Stomach (tissue), 9 donors: ENCODE results near the gene WFDC1. TPM values are rescaled to one million over a fixed set of nuclear protein-coding genes. Genes with fewer than 3 reads are reported as not detected.

ENCODE experiments used
- DNase-seq, 2 donors: peaks; one replicate each; pipeline versions ENCODE4 v3.0.0 to v3.0.0-alpha.2; 2013 to 2019
- H3K27ac ChIP-seq, 5 donors: fragments of 200-600 bp in 4 of 5; sonication (generic) in 4 of 5; one replicate each; pipeline ENCODE4 v1.5.1; 2013 to 2019; ENCODE audit warnings: mild to moderate bottlenecking in 1 of 5, moderate library complexity in 1 of 5
- H3K27me3 ChIP-seq, 3 donors: fragments of 200-600 bp; sonication (generic); one replicate each; pipeline ENCODE4 v1.5.1; 2017 to 2019; ENCODE audit warnings: mixed run types in 1 of 3
- H3K36me3 ChIP-seq, 4 donors: fragments of 200-600 bp; sonication (generic); 1 replicate in 3 of 4; 2 replicates in 1 of 4; pipeline ENCODE4 v1.5.1; 2016 to 2019
- H3K4me1 ChIP-seq, 4 donors: fragments of 200-600 bp; sonication (generic); one replicate each; pipeline ENCODE4 v1.5.1; 2016 to 2019
- H3K4me3 ChIP-seq, 4 donors: fragments of 200-600 bp; sonication (generic) in 3 of 4; one replicate each; pipeline ENCODE4 v1.5.1; 2016 to 2019; ENCODE audit warnings: mild to moderate bottlenecking in 1 of 4
- H3K9me3 ChIP-seq, 4 donors: fragments of 200-600 bp; sonication (generic); one replicate each; pipeline ENCODE4 v1.5.1; 2016 to 2019
- EP300 ChIP-seq: sonication (generic); formaldehyde crosslinking; IDR thresholded peaks from one replicate; pipeline ENCODE4 v1.6.1; 2017; ENCODE audit warnings: antibody characterized with exemption
- POLR2A ChIP-seq, 4 donors: fragments of 450-650 bp; IDR thresholded peaks; one replicate each; pipeline ENCODE4 v1.6.1; 2016; ENCODE audit warnings: antibody characterized with exemption in 4 of 4, control low read depth in 2 of 4, mild to moderate bottlenecking in 1 of 4, moderate library complexity in 1 of 4
- POLR2AphosphoS5 ChIP-seq, 3 donors: sonication (generic); formaldehyde crosslinking; IDR thresholded peaks; one replicate each; pipeline ENCODE4 v1.6.1; 2016; ENCODE audit warnings: antibody characterized with exemption in 3 of 3
- WGBS, 5 donors: extraction: QIAGEN DNeasy Blood & Tissue Kit in 3 of 5; methylation state at CpG; one replicate each; pipeline versions ENCODE4 v1.1.5 to v1.1.7; 2013 to 2018; 5-methylcytosine and 5-hydroxymethylcytosine counted together
- intact Hi-C: fragments of 100-400 bp; cut with DNase I; formaldehyde crosslinking; loops from one replicate; pipeline ENCODE4 v1.15.1; 2023; ENCODE audit warnings: low total_unique reads
- polyA plus RNA-seq, 3 donors: library from polyadenylated mRNA; stranded (reverse); fragments of 200-250 nt; gene quantifications; one replicate each; pipeline ENCODE4 v1.2.3, GENCODE V29; 2013
- total RNA-seq, 5 donors: library from RNA; depleted of rRNA; stranded (reverse); fragments of >200 nt; gene quantifications; one replicate each; pipeline versions ENCODE4 v1.1.0 to v1.2.3, GENCODE V29; 2014 to 2016
- TF ChIP-seq, protein P1 (sequence below), 7 experiments: fragments of 450-650 bp in 4 of 7; fragments of 200-600 bp in 3 of 7; sonication (generic) in 3 of 7; IDR thresholded peaks; one replicate each; pipeline ENCODE4 v1.5.1; 2016 to 2019; ENCODE audit warnings: antibody characterized with exemption in 7 of 7, control low read depth in 2 of 7, mild to moderate bottlenecking in 1 of 7
- donor health status: healthy with polysubstance abuse.
- donor health status: Bipolar disorder and iron deficiency.
- donor health status: healthy.

WFDC1 gene
- total and polyA plus RNA-seq, 8 donors = 10.7 to 64.3 (median 14.2) TPM; not detected in 1

DNA sequence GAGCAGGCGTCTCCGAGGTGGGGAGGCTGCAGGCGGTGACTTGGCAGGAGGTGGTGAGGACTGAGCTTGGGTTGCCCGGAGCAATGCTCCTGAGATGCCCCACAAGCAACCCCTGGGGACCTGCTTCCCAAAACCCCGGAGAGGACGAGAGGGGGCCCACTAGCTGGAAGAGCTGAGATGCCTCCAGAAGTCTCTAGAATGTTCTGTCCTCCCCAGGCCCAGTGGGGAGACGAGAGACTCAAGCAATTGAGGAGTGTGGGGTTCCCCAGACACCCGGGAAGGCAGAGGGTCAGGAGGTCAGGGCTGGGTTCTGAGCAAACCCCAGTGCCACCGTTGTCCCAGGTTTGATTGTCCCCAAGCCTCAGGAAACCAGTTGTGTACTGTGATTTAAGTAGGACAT, 52.5 kb downstream of the WFDC1 start:
- Histone ChIP-seq H3K9me3 (no peaks in the 10 kb centered on the region), H3K27me3 (no peaks in the 10 kb centered on the region), H3K36me3 (no peaks in the 10 kb centered on the region), H3K4me3 (no peak overlapping the region), H3K4me1 (peaks cover 0 to 10% (median 0%) of the 10 kb centered on the region in 4 donors), H3K27ac (no peak overlapping the region)
- DNase-seq = no peak
- intact Hi-C loops = no loop called here
- 76 to 93% (median 81%) methylated on average over 7 to 9 of the region's 9 CpGs for WGBS, 5 donors
- TF ChIP-seq POLR2AphosphoS5 (IDR thresholded peaks at IDR 0.05) (no peak), EP300 (no peak), POLR2A (IDR thresholded peaks at IDR 0.05) (no peak)
- TF ChIP-seq, protein P1, sequence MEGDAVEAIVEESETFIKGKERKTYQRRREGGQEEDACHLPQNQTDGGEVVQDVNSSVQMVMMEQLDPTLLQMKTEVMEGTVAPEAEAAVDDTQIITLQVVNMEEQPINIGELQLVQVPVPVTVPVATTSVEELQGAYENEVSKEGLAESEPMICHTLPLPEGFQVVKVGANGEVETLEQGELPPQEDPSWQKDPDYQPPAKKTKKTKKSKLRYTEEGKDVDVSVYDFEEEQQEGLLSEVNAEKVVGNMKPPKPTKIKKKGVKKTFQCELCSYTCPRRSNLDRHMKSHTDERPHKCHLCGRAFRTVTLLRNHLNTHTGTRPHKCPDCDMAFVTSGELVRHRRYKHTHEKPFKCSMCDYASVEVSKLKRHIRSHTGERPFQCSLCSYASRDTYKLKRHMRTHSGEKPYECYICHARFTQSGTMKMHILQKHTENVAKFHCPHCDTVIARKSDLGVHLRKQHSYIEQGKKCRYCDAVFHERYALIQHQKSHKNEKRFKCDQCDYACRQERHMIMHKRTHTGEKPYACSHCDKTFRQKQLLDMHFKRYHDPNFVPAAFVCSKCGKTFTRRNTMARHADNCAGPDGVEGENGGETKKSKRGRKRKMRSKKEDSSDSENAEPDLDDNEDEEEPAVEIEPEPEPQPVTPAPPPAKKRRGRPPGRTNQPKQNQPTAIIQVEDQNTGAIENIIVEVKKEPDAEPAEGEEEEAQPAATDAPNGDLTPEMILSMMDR (IDR thresholded peaks at IDR 0.05) = no peak

DNA sequence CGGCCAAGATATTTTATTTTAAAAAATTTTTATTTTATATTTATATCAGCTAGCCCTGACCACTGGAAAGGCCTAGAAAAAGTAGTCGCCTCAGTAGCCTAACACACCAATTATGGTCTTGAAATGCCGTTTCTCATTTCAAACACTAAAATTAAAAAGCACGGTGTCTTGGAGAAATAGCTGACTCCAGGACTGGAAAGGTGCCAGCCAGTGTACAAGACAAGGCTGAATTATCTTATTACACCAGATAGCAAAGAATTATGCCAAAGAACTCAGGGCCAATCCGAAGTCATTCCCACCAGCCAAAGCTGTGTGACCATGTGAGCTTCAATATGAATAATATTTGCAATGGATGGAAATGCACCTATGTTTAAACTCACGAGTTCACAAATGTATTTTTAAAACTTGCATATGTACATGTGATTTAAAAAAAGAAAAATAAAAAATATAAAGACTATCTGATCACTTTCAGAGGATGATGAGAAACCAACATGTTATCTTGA, 53.8 kb downstream of the WFDC1 start:
- Histone ChIP-seq H3K9me3 (no peaks in the 10 kb centered on the region), H3K36me3 (no peaks in the 10 kb centered on the region), H3K4me3 (no peak overlapping the region), H3K27me3 (no peaks in the 10 kb centered on the region), H3K4me1 (peaks cover 0 to 10% (median 0%) of the 10 kb centered on the region in 4 donors), H3K27ac (no peak overlapping the region)
- no peak for TF ChIP-seq EP300
- TF ChIP-seq POLR2A (IDR thresholded peaks at IDR 0.05) = no peak
- TF ChIP-seq, protein P1 (IDR thresholded peaks at IDR 0.05) = no peak
- no peak for TF ChIP-seq POLR2AphosphoS5 (IDR thresholded peaks at IDR 0.05)
- DNase-seq = no peak
- 70 to 77% (median 74%) methylated on average over 6 of the region's 6 CpGs for WGBS, 5 donors
- intact Hi-C loops = no loop called here

DNA sequence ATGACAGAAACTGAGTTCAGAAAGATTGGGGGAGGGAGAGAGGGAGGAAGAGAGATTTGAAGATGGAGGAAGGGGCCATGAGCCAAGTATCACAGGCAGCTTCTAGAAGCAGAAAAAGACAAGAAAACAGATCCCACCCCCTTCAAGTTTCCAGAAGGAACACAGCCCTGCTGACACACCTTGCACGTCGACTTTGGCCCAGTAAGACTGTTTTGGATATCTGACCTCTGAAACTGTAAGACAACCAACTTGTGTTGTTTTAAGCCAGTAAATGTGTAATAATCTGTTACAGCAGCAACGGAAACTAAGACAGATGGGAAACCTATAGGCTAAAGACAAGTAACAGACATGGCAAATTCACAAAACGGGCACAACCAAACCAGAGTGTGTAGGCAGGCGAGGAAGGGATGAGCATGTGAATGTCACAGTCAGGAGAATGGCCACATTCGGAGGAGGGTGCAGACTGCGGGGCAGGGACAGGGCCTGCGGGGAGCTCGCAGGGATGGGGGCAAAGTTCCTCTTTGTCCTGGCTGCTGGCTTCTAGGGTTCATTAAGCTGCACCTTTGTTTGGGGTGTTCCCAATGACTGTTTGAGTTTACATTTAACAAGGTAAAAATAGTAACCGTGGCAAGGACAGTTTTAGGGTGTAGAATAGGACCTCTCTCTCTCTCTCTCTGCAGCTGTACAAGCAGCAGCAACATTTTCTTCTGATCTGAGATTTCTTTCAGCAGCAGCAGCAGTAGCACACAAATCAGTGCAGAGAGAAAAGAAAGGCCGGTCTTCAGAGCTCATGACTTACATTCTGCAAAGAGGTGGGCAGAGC, 55.4 kb downstream of the WFDC1 start:
- no peak for TF ChIP-seq EP300
- TF ChIP-seq, protein P1 (IDR thresholded peaks at IDR 0.05) = no peak
- TF ChIP-seq POLR2AphosphoS5 (IDR thresholded peaks at IDR 0.05) = no peak
- TF ChIP-seq POLR2A (IDR thresholded peaks at IDR 0.05) = no peak
- Histone ChIP-seq H3K4me3 (no peak overlapping the region), H3K27ac (no peak overlapping the region), H3K9me3 (no peaks in the 10 kb centered on the region), H3K36me3 (no peaks in the 10 kb centered on the region), H3K27me3 (no peaks in the 10 kb centered on the region), H3K4me1 (peaks cover 0 to 6% (median 0%) of the 10 kb centered on the region in 4 donors)
- DNase-seq = no peak
- intact Hi-C loops = no loop called here
- WGBS, 5 donors = 62 to 68% (median 65%) methylated on average over 11 of the region's 11 CpGs

DNA sequence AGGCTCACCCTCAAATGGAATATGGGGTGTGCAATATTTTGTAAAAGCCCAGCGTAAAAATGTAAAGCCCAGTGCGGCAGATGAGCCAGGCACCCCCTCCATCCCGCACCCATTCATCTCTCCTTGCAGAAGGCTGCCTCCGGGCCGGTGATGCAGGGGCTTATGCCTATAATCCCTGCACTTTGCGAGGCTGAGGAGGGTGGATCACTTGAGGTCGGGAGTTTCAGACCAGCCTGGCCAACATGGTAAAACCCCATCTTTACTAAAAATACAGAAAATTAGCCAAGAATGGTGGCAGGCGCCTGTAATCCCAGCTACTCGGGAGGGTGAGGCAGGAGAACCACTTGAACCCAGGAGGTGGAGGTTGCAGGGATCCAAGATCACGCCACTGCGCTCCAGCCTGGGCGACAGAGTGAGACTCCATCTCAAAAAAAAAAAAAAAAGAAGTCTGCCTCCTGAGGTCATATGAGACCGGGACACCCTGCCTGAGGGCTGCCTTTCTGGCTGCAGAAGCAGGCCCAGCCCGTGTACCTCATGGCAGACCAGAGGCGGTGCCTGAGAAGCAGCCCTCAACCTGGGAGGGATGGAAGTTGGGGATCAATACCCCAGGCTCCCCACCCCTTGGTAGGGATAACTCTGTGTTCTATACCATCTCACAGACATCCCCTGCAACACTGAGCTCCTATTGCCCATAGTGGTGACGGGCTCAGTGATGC, 56.2 kb downstream of the WFDC1 start:
- Histone ChIP-seq H3K27me3 (no peaks in the 10 kb centered on the region), H3K27ac (no peak overlapping the region), H3K36me3 (no peaks in the 10 kb centered on the region), H3K4me1 (no peaks in the 10 kb centered on the region), H3K4me3 (no peak overlapping the region), H3K9me3 (no peaks in the 10 kb centered on the region)
- DNase-seq = no peak
- TF ChIP-seq, protein P1 (IDR thresholded peaks at IDR 0.05) = no peak
- TF ChIP-seq EP300 (no peak), POLR2A (IDR thresholded peaks at IDR 0.05) (no peak), POLR2AphosphoS5 (IDR thresholded peaks at IDR 0.05) (no peak)
- intact Hi-C loops = no loop called here
- 86 to 90% (median 86%) methylated on average over 15 to 16 of the region's 16 CpGs for WGBS, 5 donors
